K562 (cell line): Measurements from ENCODE around the gene CARD14. TPM values are rescaled to one million over a fixed set of nuclear protein-coding genes. Genes with fewer than 3 reads are reported as not detected.

Experiments used
- ATAC-seq: fragments of 200-7000 bp; cut with Tn5 transposase; 3 replicates; pipeline ENCODE4 v1.9.1; 2020; ENCODE audit warnings: moderate library complexity
- BruUV-seq: library from RNA; stranded (reverse); fragments of 400-500 nt; replicated peaks from 2 replicates; lab custom pipeline; 2021; lab: Mats Ljungman, UMichigan
- CTCF ChIA-PET: fragments of 300-600 bp; formaldehyde crosslinking; extraction: SDS; loops from one replicate; lab custom pipeline; 2021; ENCODE audit warnings: low intra/inter-chr PET ratio; lab: Yijun Ruan, JAX
- POLR2A ChIA-PET: fragments of 300-600, 350-650 bp; sonication (Branson Sonifier 250); formaldehyde crosslinking; extraction: SDS; loops from one replicate; lab custom pipeline; 2021; ENCODE audit warnings: antibody characterized with exemption, inconsistent platforms; lab: Yijun Ruan, JAX
- DNase-seq, 4 experiments: peaks; one replicate each; pipeline versions ENCODE4 v3.0.0 to v3.0.0-alpha.2; 2011 to 2018; ENCODE audit warnings: low spot score in 3 of 4, mixed read lengths in 3 of 4; ENCODE audit errors: extremely low read depth in 1 of 4
- FAIRE-seq: peaks from 2 replicates; lab custom pipeline; 2011; peaks lifted over from hg19 to GRCh38; lab: Jason Lieb, UNC
- H2AFZ ChIP-seq: 2 replicates; pipeline ENCODE4 v1.6.0; 2011; ENCODE audit warnings: low read depth, low read length, control low read depth, inconsistent platforms
- H3K27ac ChIP-seq: fragments of 200-600 bp; 3 replicates; pipeline ENCODE4 v1.8.0; 2011; ENCODE audit warnings: low read depth, mild to moderate bottlenecking, control low read depth, inconsistent platforms, low read length, moderate library complexity, mixed read lengths; ENCODE audit errors: extremely low read depth
- H3K27me3 ChIP-seq, 2 experiments: fragments of 300-600 bp in 1 of 2; 2 replicates in 1 of 2; 3 replicates in 1 of 2; pipeline versions ENCODE4 v1.6.0 to v1.8.0; 2011; ENCODE audit warnings: inconsistent platforms in 2 of 2, low read length in 2 of 2, mild to moderate bottlenecking in 1 of 2, mixed read lengths in 1 of 2, moderate library complexity in 1 of 2; ENCODE audit not compliant: control insufficient read depth in 2 of 2, insufficient read depth in 2 of 2
- H3K36me3 ChIP-seq: fragments of 300-600 bp; 3 replicates; pipeline ENCODE4 v1.8.0; 2011; ENCODE audit warnings: mild to moderate bottlenecking, low read length, inconsistent platforms; ENCODE audit not compliant: control insufficient read depth, insufficient read depth
- H3K4me1 ChIP-seq, 2 experiments: fragments of 200-600 bp in 1 of 2; replicated peaks in 1 of 2; 2 replicates in 1 of 2; 3 replicates in 1 of 2; pipeline versions ENCODE4 v1.5.1 to v1.8.0; 2011; ENCODE audit warnings: inconsistent platforms in 2 of 2, low read length in 2 of 2, mild to moderate bottlenecking in 1 of 2, mixed read lengths in 1 of 2, moderate library complexity in 1 of 2; ENCODE audit not compliant: control insufficient read depth in 2 of 2, insufficient read depth in 2 of 2
- H3K4me2 ChIP-seq: 2 replicates; pipeline ENCODE4 v1.6.1; 2011; ENCODE audit warnings: low read length, control low read depth, inconsistent platforms, mixed read lengths; ENCODE audit not compliant: insufficient read depth
- H3K4me3 ChIP-seq: fragments of 200-600 bp; sonication (generic), shearing (Covaris generic); 2 replicates; pipeline ENCODE4 v1.5.1; 2016; ENCODE audit warnings: control low read depth, inconsistent platforms
- H3K79me2 ChIP-seq: fragments of 200-600 bp; 3 replicates; pipeline ENCODE4 v1.8.0; 2011; ENCODE audit warnings: low read length, inconsistent platforms; ENCODE audit not compliant: control insufficient read depth, insufficient read depth
- H3K9ac ChIP-seq, 2 experiments: 2 replicates each; pipeline versions ENCODE4 v1.6.0 to v1.6.1; 2011; ENCODE audit warnings: low read depth in 2 of 2, low read length in 2 of 2, control low read depth in 1 of 2, inconsistent platforms in 1 of 2, mild to moderate bottlenecking in 1 of 2, mixed read lengths in 1 of 2; ENCODE audit not compliant: insufficient read depth in 1 of 2
- H3K9me1 ChIP-seq: one replicate; pipeline ENCODE4 v1.6.0; 2011; ENCODE audit warnings: inconsistent platforms, mild to moderate bottlenecking, low read length, moderate library complexity; ENCODE audit not compliant: control insufficient read depth, insufficient read depth
- H3K9me3 ChIP-seq: replicated peaks from 2 replicates; pipeline ENCODE4 v1.5.1; 2011; ENCODE audit warnings: low read depth, low read length, inconsistent platforms; ENCODE audit not compliant: control insufficient read depth, insufficient read depth
- H4K20me1 ChIP-seq: replicated peaks from 2 replicates; pipeline ENCODE4 v1.6.1; 2011; ENCODE audit warnings: low read length, inconsistent platforms, mixed read lengths; ENCODE audit not compliant: control insufficient read depth, insufficient read depth
- CBFA2T3 ChIP-seq: fragments of 450-650 bp; IDR thresholded peaks from 2 replicates; pipeline ENCODE4 v1.6.1; 2017
- CREB3 ChIP-seq: fragments of 450-650 bp; conservative IDR thresholded peaks from 2 replicates; pipeline ENCODE4 v1.6.1; 2016; ENCODE audit warnings: missing genetic modification characterization, low read depth, mild to moderate bottlenecking, missing compliant biosample characterization, moderate library complexity
- CXXC5 ChIP-seq: fragments of 250-450 bp; sonication (Bioruptor Pico); IDR thresholded peaks from 2 replicates; pipeline ENCODE4 v1.8.0; 2022; ENCODE audit warnings: inconsistent platforms, mild to moderate bottlenecking, moderate library complexity
- ETV5 ChIP-seq: sonication (generic); formaldehyde crosslinking; IDR thresholded peaks from 2 replicates; pipeline ENCODE4 v1.4.0; 2020; ENCODE audit warnings: low read depth, mild to moderate bottlenecking, missing genetic modification reagents
- GABPB1 ChIP-seq: sonication (generic); formaldehyde crosslinking; IDR thresholded peaks from 2 replicates; pipeline ENCODE4 v1.8.0; 2022; ENCODE audit warnings: mild to moderate bottlenecking, missing genetic modification reagents
- L3MBTL2 ChIP-seq: fragments of 450-650 bp; IDR thresholded peaks from 2 replicates; pipeline ENCODE4 v1.6.1; 2016; ENCODE audit warnings: mild to moderate bottlenecking, moderate library complexity
- NFRKB ChIP-seq: fragments of 450-650 bp; IDR thresholded peaks from 2 replicates; pipeline ENCODE4 v1.6.1; 2016; ENCODE audit warnings: low read depth
- POLR2G ChIP-seq: fragments of 200-400 bp; formaldehyde crosslinking; IDR thresholded peaks from 2 replicates; pipeline ENCODE4 v1.6.1; 2017; ENCODE audit warnings: low read depth, mild to moderate bottlenecking, antibody characterized with exemption, low read length, moderate library complexity
- SMARCA4 ChIP-seq: fragments of 450-650 bp; IDR thresholded peaks from 2 replicates; pipeline ENCODE4 v1.6.1; 2016
- ZNF707 ChIP-seq: fragments of 250-450 bp; sonication (Bioruptor Pico); conservative IDR thresholded peaks from 2 replicates; pipeline ENCODE4 v1.8.0; 2022; ENCODE audit warnings: inconsistent platforms, mild to moderate bottlenecking, moderate library complexity
- ZNF766 ChIP-seq: fragments of 200-800 bp; sonication (Bioruptor generic); conservative IDR thresholded peaks from 2 replicates; pipeline ENCODE4 v1.6.1; 2016; ENCODE audit warnings: missing genetic modification characterization, missing compliant biosample characterization
- WGBS: fragments of 100-300 bp; shearing (Covaris generic); methylation state at CpG from one replicate; pipeline ENCODE4 v1.1.6; 2016; ENCODE audit warnings: low coverage, mixed read lengths; ENCODE audit not compliant: insufficient coverage; ENCODE audit errors: missing lambda C conversion rate; 5-methylcytosine and 5-hydroxymethylcytosine counted together
- in situ Hi-C: fragments of 300-500 bp; cut with MboI; formaldehyde crosslinking; loops from 4 replicates; pipeline ENCODE4 v1.15.0; 2018; ENCODE audit warnings: inconsistent platforms, mixed read lengths
- intact Hi-C: fragments of 100-400 bp; cut with micrococcal nuclease; formaldehyde crosslinking; loops from 2 replicates; pipeline ENCODE4 v1.14.2; 2022
- polyA plus RNA-seq, 8 experiments: library from polyadenylated mRNA; depleted of rRNA in 4 of 8; stranded (reverse) in 5 of 8; unstranded in 3 of 8; fragments of >200 nt; fragmentation: Nextera tagmentation in 2 of 8; fragmentation: Illumina TruSeq in 1 of 8; extraction: Ambion mirVana in 2 of 8; extraction: Trizol in 1 of 8; gene quantifications; 2 replicates each; pipeline versions ENCODE4 v1.2.1 to v1.2.3, GENCODE V29; 2011 to 2014; ENCODE audit warnings: inconsistent platforms in 1 of 8, missing spikeins in 1 of 8
- total RNA-seq, 7 experiments: library from RNA; depleted of rRNA in 6 of 7; stranded (reverse); fragments of >200 nt in 6 of 7; fragmentation: Illumina TruSeq in 2 of 7; extraction: Trizol in 2 of 7; gene quantifications; 2 replicates each; pipeline versions ENCODE4 v1.2.1 to v1.2.3, GENCODE V29; 2011 to 2021; ENCODE audit warnings: low replicate concordance in 1 of 7
- TF ChIP-seq, protein P1 (sequence below): fragments of 450-650 bp; IDR thresholded peaks from 2 replicates; pipeline ENCODE4 v1.6.1; 2017; ENCODE audit warnings: antibody characterized with exemption, mild to moderate bottlenecking
- TF ChIP-seq, protein P2 (sequence below): fragments of 200-800 bp; sonication (Bioruptor generic); IDR thresholded peaks from 2 replicates; pipeline ENCODE4 v1.6.1; 2017; ENCODE audit warnings: missing genetic modification characterization, missing compliant biosample characterization

The CARD14 gene
- total and polyA plus RNA-seq, 9 of the 15 experiments (the other 6 are each of a cell fraction or from before 2014, with no cell fraction given): not detected

- Histone ChIP-seq H3K79me2 (peaks cover 22% of the 10 kb centered on the region), H3K36me3 (no peaks in the 10 kb centered on the region), H3K4me3 (no peak overlapping the region), H3K27ac (peak overlapping the region; percentile 97), H3K9me1 (no peaks in the 10 kb centered on the region), H4K20me1 (no peaks in the 10 kb centered on the region), H3K4me1 (peaks cover 76 to 78% of the 10 kb centered on the region in 2 experiments), H3K9ac (peak overlapping the region; percentile 61 to 74), H2AFZ (peak overlapping the region; percentile 54), H3K27me3 (no peaks in the 10 kb centered on the region), H3K4me2 (peak overlapping the region; percentile 67), H3K9me3 (no peaks in the 10 kb centered on the region)
- no TSS peak for BruUV-seq
- FAIRE-seq: no peak
- peak in 1 of 4 experiments; percentile 54 for DNase-seq
- ChIA-PET POLR2A (interaction anchor here (0.7 kb wide), 1 partner anchor 14 kb away, joined by 3 read pairs; no protein-coding TSS in a partner anchor), CTCF (no interaction called here)
- no peak for ATAC-seq
- intact Hi-C loops: no loop called here
- 10% methylated on average over 14 of the region's 14 CpGs for WGBS
- in situ Hi-C loops: no loop called here
- TF ChIP-seq ETV5 (CRISPR knock-in tag) (0 out of 2 replicates have a peak, but pooled peaks have one; percentile 22), POLR2G (0 out of 2 replicates have a peak, but pooled peaks have one; percentile 2), CREB3 (tag) (0 out of 2 replicates have a peak, but pooled peaks have one; percentile 31), ZNF707 (no peak), CBFA2T3 (peak; percentile 52), ZNF766 (CRISPR knock-in tag) (0 out of 2 replicates have a peak, but pooled peaks have one; percentile 42), GABPB1 (CRISPR knock-in tag) (no peak), CXXC5 (peak; percentile 45), L3MBTL2 (peak; percentile 60), SMARCA4 (peak; percentile 28; the same call in 1 of the 2 replicates), NFRKB (0 out of 2 replicates have a peak, but pooled peaks have one; percentile 50)
- TF ChIP-seq, protein P1, sequence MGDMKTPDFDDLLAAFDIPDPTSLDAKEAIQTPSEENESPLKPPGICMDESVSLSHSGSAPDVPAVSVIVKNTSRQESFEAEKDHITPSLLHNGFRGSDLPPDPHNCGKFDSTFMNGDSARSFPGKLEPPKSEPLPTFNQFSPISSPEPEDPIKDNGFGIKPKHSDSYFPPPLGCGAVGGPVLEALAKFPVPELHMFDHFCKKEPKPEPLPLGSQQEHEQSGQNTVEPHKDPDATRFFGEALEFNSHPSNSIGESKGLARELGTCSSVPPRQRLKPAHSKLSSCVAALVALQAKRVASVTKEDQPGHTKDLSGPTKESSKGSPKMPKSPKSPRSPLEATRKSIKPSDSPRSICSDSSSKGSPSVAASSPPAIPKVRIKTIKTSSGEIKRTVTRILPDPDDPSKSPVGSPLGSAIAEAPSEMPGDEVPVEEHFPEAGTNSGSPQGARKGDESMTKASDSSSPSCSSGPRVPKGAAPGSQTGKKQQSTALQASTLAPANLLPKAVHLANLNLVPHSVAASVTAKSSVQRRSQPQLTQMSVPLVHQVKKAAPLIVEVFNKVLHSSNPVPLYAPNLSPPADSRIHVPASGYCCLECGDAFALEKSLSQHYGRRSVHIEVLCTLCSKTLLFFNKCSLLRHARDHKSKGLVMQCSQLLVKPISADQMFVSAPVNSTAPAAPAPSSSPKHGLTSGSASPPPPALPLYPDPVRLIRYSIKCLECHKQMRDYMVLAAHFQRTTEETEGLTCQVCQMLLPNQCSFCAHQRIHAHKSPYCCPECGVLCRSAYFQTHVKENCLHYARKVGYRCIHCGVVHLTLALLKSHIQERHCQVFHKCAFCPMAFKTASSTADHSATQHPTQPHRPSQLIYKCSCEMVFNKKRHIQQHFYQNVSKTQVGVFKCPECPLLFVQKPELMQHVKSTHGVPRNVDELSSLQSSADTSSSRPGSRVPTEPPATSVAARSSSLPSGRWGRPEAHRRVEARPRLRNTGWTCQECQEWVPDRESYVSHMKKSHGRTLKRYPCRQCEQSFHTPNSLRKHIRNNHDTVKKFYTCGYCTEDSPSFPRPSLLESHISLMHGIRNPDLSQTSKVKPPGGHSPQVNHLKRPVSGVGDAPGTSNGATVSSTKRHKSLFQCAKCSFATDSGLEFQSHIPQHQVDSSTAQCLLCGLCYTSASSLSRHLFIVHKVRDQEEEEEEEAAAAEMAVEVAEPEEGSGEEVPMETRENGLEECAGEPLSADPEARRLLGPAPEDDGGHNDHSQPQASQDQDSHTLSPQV: peak; percentile 77
- TF ChIP-seq, protein P2, sequence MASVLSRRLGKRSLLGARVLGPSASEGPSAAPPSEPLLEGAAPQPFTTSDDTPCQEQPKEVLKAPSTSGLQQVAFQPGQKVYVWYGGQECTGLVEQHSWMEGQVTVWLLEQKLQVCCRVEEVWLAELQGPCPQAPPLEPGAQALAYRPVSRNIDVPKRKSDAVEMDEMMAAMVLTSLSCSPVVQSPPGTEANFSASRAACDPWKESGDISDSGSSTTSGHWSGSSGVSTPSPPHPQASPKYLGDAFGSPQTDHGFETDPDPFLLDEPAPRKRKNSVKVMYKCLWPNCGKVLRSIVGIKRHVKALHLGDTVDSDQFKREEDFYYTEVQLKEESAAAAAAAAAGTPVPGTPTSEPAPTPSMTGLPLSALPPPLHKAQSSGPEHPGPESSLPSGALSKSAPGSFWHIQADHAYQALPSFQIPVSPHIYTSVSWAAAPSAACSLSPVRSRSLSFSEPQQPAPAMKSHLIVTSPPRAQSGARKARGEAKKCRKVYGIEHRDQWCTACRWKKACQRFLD (CRISPR knock-in tag): 0 out of 2 replicates have a peak, but pooled peaks have one; percentile 9
These were observed 87.9 kb downstream of the CARD14 start for GRCh38 chr17:80257716-80258213.
